HG03196 (cell line): Measurements from ENCODE around the gene SH3BP1.

Experiments
- ATAC-seq: cut with Tn5 transposase; IDR thresholded peaks from one replicate; pipeline ENCODE4 v1.9.1; 2021; ENCODE audit not compliant: unreplicated experiment

SH3BP1 gene

GRCh38 chr22:37611207-37611606 is 28.3 kb upstream of the SH3BP1 start:
- ATAC-seq = no peak

- ATAC-seq = no peak
These were observed 23.0 kb upstream of the SH3BP1 start for GRCh38 chr22:37616201-37617083.

GRCh38 chr22:37617431-37617830 is 22.0 kb upstream of the SH3BP1 start:
- no peak for ATAC-seq

GRCh38 chr22:37618072-37618656 is 21.3 kb upstream of the SH3BP1 start:
- no peak for ATAC-seq

- no peak for ATAC-seq
These were observed 20.8 kb upstream of the SH3BP1 start for GRCh38 chr22:37618674-37619073.

GRCh38 chr22:37619991-37620390 is 19.5 kb upstream of the SH3BP1 start:
- ATAC-seq = no peak

- no peak for ATAC-seq
These were observed 18.1 kb upstream of the SH3BP1 start for GRCh38 chr22:37621352-37621860.

GRCh38 chr22:37623075-37624016 is 16.1 kb upstream of the SH3BP1 start:
- ATAC-seq = no peak

GRCh38 chr22:37624017-37624365 is 15.5 kb upstream of the SH3BP1 start:
- ATAC-seq = no peak

GRCh38 chr22:37624876-37625275 is 14.6 kb upstream of the SH3BP1 start:
- ATAC-seq = no peak

- ATAC-seq = no peak
These were observed 13.7 kb upstream of the SH3BP1 start for GRCh38 chr22:37625737-37626136.

- ATAC-seq = no peak
These were observed 13.3 kb upstream of the SH3BP1 start for GRCh38 chr22:37626144-37626543.

GRCh38 chr22:37626556-37627075 is 12.9 kb upstream of the SH3BP1 start:
- no peak for ATAC-seq

- no peak for ATAC-seq
These were observed 12.3 kb upstream of the SH3BP1 start for GRCh38 chr22:37627121-37627520.

- ATAC-seq = no peak
These were observed 11.9 kb upstream of the SH3BP1 start for GRCh38 chr22:37627545-37627944.

GRCh38 chr22:37628830-37629229 is 10.6 kb upstream of the SH3BP1 start:
- no peak for ATAC-seq

GRCh38 chr22:37629928-37630327 is 9.5 kb upstream of the SH3BP1 start:
- ATAC-seq = no peak

- no peak for ATAC-seq
These were observed 8.5 kb upstream of the SH3BP1 start for GRCh38 chr22:37630839-37631435.

- ATAC-seq = no peak
These were observed 7.9 kb upstream of the SH3BP1 start for GRCh38 chr22:37631448-37632173.
